Small intestine (tissue), 7 donors: Measurements from ENCODE around the gene PAK4. TPM values are rescaled to one million over a fixed set of nuclear protein-coding genes. Genes with fewer than 3 reads are reported as not detected.
"Not testable (repeated sequence)": the region's sequence is repeated elsewhere in the genome, so short reads cannot be mapped to it uniquely, and the experiment has no call there.

Experiments
- DNase-seq, 2 donors: peaks; one replicate each; pipeline versions ENCODE4 v3.0.0 to v3.0.0-alpha.2; 2013
- FAIRE-seq: peaks from 2 replicates; lab custom pipeline; 2012; peaks lifted over from hg19 to GRCh38; lab: Jason Lieb, UNC
- H3K27ac ChIP-seq, 3 donors: one replicate each; pipeline ENCODE4 v1.5.1; 2013; ENCODE audit warnings: low read length in 2 of 3, mild to moderate bottlenecking in 2 of 3, control low read depth in 1 of 3, inconsistent platforms in 1 of 3, low read depth in 1 of 3, moderate library complexity in 1 of 3
- H3K27me3 ChIP-seq, 3 donors: one replicate each; pipeline ENCODE4 v1.6.1; 2013; ENCODE audit warnings: low read length in 3 of 3, inconsistent platforms in 1 of 3; ENCODE audit not compliant: control insufficient read depth in 3 of 3, insufficient read depth in 3 of 3
- H3K36me3 ChIP-seq, 3 donors: one replicate each; pipeline ENCODE4 v1.6.1; 2013; ENCODE audit warnings: low read length in 3 of 3, inconsistent platforms in 1 of 3, low read depth in 1 of 3, mild to moderate bottlenecking in 1 of 3, moderate library complexity in 1 of 3; ENCODE audit not compliant: control insufficient read depth in 3 of 3, insufficient read depth in 2 of 3
- H3K4me1 ChIP-seq, 3 donors: one replicate each; pipeline ENCODE4 v1.6.1; 2013; ENCODE audit warnings: low read length in 2 of 3, inconsistent platforms in 1 of 3, low read depth in 1 of 3, mild to moderate bottlenecking in 1 of 3, moderate library complexity in 1 of 3; ENCODE audit not compliant: control insufficient read depth in 3 of 3, insufficient read depth in 2 of 3
- H3K4me3 ChIP-seq, 3 donors: one replicate each; pipeline ENCODE4 v1.5.1; 2013; ENCODE audit warnings: low read length in 3 of 3, control low read depth in 1 of 3, inconsistent platforms in 1 of 3, low read depth in 1 of 3, mild to moderate bottlenecking in 1 of 3, moderate library complexity in 1 of 3
- H3K9me3 ChIP-seq, 2 donors: one replicate each; pipeline ENCODE4 v1.6.1; 2013; ENCODE audit warnings: low read depth in 1 of 2, low read length in 1 of 2; ENCODE audit not compliant: control insufficient read depth in 2 of 2, insufficient read depth in 1 of 2
- WGBS, 3 donors: extraction: QIAGEN DNeasy Blood & Tissue Kit; methylation state at CpG; one replicate each; pipeline ENCODE4 v1.1.7; 2013; 5-methylcytosine and 5-hydroxymethylcytosine counted together
- polyA plus RNA-seq, 4 donors: library from polyadenylated mRNA; stranded (reverse) in 3 of 4; unstranded in 1 of 4; fragments of 200-250 nt in 3 of 4; fragments of 120-200 nt in 1 of 4; gene quantifications; one replicate each; pipeline versions ENCODE4 v1.2.1 to v1.2.3, GENCODE V29; 2013
- donor health status: healthy with polysubstance abuse.
- donor health status: control.
- donor health status: control.
- donor health status: Bipolar disorder and iron deficiency.
- donor health status: healthy.

The PAK4 gene
- polyA plus RNA-seq, 4 donors, result 34.6 to 73.4 (median 54.2) TPM

GRCh38 chr19:39083983-39084731 is 41.4 kb upstream of the PAK4 start, which contains the start of gene ACP7:
TSS of gene ACP7 (plus strand) at chr19:39084368. CDS start at chr19:39085270, 902 bp downstream.
- H3K36me3 ChIP-seq, result no peaks in the 10 kb centered on the region
- H3K27ac ChIP-seq, result no peak within 1 kb of the TSS
- peaks cover 0 to 21% (median 0%) of the 10 kb centered on the region in 3 donors for H3K4me1 ChIP-seq
- DNase-seq (peak in 1 of 2 donors; percentile 61), FAIRE-seq (no peak)
- 4 to 7% (median 5%) methylated on average over 34 to 54 of the region's 54 CpGs for WGBS, 3 donors
- H3K4me3 ChIP-seq, result peak within 1 kb of the TSS in 2 of 3 donors; percentile 26 to 31
- H3K27me3 ChIP-seq, result peaks cover 0 to 38% (median 21%) of the 10 kb centered on the region in 3 donors
- no peaks in the 10 kb centered on the region for H3K9me3 ChIP-seq

- WGBS, 3 donors, result 49 to 58% (median 57%) methylated on average over 6 to 7 of the region's 7 CpGs
- no peak for DNase-seq
- H3K4me3 ChIP-seq, result no peak overlapping the region
- no peak overlapping the region for H3K27ac ChIP-seq
- no peaks in the 10 kb centered on the region for H3K36me3 ChIP-seq
- H3K9me3 ChIP-seq, result no peaks in the 10 kb centered on the region
- peaks cover 0 to 21% (median 0%) of the 10 kb centered on the region in 3 donors for H3K4me1 ChIP-seq
- no peak for FAIRE-seq
- peaks cover 0 to 38% (median 19%) of the 10 kb centered on the region in 3 donors for H3K27me3 ChIP-seq
Observed at GRCh38 chr19:39084732-39085080, 40.9 kb upstream of the PAK4 start.

GRCh38 chr19:39085392-39085791 is 40.2 kb upstream of the PAK4 start:
- FAIRE-seq (no peak), DNase-seq (peak in 1 of 2 donors; percentile 9)
- Histone ChIP-seq H3K27me3 (peaks cover 0 to 38% (median 18%) of the 10 kb centered on the region in 3 donors), H3K4me3 (no peak overlapping the region), H3K27ac (no peak overlapping the region), H3K9me3 (no peaks in the 10 kb centered on the region), H3K4me1 (peaks cover 0 to 21% (median 0%) of the 10 kb centered on the region in 3 donors), H3K36me3 (no peaks in the 10 kb centered on the region)
- WGBS, 3 donors, result 57 to 79% (median 72%) methylated on average over 8 of the region's 8 CpGs

GRCh38 chr19:39086386-39086785 is 39.2 kb upstream of the PAK4 start:
- DNase-seq (peak in 1 of 2 donors; percentile 48), FAIRE-seq (no peak)
- Histone ChIP-seq H3K4me1 (peaks cover 0 to 21% (median 0%) of the 10 kb centered on the region in 3 donors), H3K9me3 (no peaks in the 10 kb centered on the region), H3K36me3 (no peaks in the 10 kb centered on the region), H3K4me3 (no peak overlapping the region), H3K27me3 (peaks cover 0 to 37% (median 18%) of the 10 kb centered on the region in 3 donors), H3K27ac (no peak overlapping the region)
- WGBS, 3 donors, result 46 to 62% (median 57%) methylated on average over 4 of the region's 4 CpGs

DNA sequence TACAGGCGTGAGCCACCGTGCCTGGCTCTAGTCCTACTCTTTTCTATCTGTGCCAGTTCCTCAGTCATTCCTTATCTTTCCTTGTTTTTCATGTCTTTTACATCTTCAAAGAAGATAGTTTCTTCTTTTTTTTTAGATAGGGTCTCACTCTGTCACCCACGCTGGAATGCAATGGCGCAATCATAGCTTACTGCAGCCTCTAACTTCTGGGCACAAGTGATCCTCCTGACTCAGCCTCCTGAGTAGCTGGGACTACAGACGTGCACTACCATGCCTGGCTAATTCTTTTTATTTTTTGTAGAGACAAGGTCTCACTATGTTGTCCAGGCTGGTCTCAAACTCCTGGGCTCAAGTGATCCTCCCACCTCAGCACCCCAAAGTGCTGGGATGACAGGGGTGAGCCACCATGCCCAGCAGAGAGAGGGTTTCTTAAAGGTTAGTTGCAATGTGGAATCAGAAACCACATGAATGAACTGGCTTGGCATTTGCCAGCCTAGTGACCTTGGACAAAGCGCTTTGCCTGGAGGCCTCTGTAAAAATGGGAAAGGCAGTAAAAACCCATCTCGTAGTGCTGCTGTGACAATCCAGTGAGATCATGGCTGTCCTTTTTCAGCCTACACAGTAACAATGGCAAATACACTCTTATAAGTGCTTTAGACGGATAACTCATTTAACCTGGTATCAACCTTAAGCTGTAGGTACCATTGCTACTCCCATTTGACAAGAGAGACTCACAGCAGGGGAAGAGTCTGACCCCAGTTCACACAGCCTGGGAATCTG is 37.5 kb upstream of the PAK4 start:
- 77 to 81% (median 80%) methylated on average over 8 of the region's 8 CpGs for WGBS, 3 donors
- no peak for FAIRE-seq
- H3K9me3 ChIP-seq, result no peaks in the 10 kb centered on the region
- peaks cover 0 to 21% (median 0%) of the 10 kb centered on the region in 3 donors for H3K4me1 ChIP-seq
- H3K27me3 ChIP-seq, result peaks cover 0 to 25% (median 13%) of the 10 kb centered on the region in 3 donors
- no peak overlapping the region for H3K27ac ChIP-seq
- H3K4me3 ChIP-seq, result no peak overlapping the region
- DNase-seq, result no peak
- H3K36me3 ChIP-seq, result no peaks in the 10 kb centered on the region

DNA sequence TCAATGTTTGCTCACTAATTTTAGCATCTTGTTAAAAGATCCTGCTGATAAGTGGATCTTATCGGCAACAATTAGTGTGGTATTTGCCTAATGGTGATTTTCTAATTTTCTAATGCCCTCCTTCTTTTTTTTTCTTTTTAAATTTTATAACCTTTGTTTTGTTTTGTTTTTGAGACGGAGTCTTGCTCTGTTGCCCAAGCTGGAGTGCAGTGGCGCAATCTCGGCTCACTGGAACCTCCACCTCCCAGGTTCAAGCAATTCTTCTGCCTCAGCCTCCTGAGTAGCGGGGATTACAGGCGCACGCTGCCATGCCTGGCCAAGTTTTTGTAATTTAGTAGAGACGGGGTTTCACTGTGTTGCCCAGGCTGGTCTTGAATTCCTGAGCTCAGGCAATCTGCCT is 35.6 kb upstream of the PAK4 start:
- FAIRE-seq, H3K4me3 ChIP-seq, DNase-seq, H3K27ac ChIP-seq, H3K27me3 ChIP-seq, H3K36me3 ChIP-seq, H3K9me3 ChIP-seq: not testable (repeated sequence)
- H3K4me1 ChIP-seq, result peaks cover 0 to 12% (median 0%) of the 10 kb centered on the region in 3 donors
- 71 to 81% (median 76%) methylated on average over 8 of the region's 8 CpGs for WGBS, 3 donors

GRCh38 chr19:39090881-39091280 is 34.7 kb upstream of the PAK4 start:
- Histone ChIP-seq H3K4me3 (no peak overlapping the region), H3K4me1 (peaks cover 0 to 19% (median 2%) of the 10 kb centered on the region in 3 donors), H3K36me3 (no peaks in the 10 kb centered on the region), H3K27ac (no peak overlapping the region), H3K9me3 (peaks cover 0 to 15% of the 10 kb centered on the region in 2 donors), H3K27me3 (peaks cover 0 to 4% (median under 1%) of the 10 kb centered on the region in 3 donors)
- WGBS, 3 donors, result 93 to 98% (median 94%) methylated on average over 4 of the region's 4 CpGs
- no peak for FAIRE-seq
- DNase-seq, result no peak

- H3K4me3 ChIP-seq, FAIRE-seq, H3K36me3 ChIP-seq: not testable (repeated sequence)
- H3K27me3 ChIP-seq, result peaks cover 0 to 12% (median 0%) of the 10 kb centered on the region in 3 donors
- H3K4me1 ChIP-seq, result peaks cover 0 to 30% (median 2%) of the 10 kb centered on the region in 3 donors
- peak overlapping the region in 2 of 3 donors; percentile 14 to 53 for H3K27ac ChIP-seq
- H3K9me3 ChIP-seq, result peaks cover 0 to 15% of the 10 kb centered on the region in 2 donors
- peak; percentile 65 to 86 for DNase-seq
- WGBS, 3 donors, result 43 to 62% (median 44%) methylated on average over 5 of the region's 5 CpGs
Observed at GRCh38 chr19:39095799-39096540, 29.6 kb upstream of the PAK4 start.
